Upper lobe of left lung (tissue), 6 donors: Measurements from ENCODE around the gene CEACAM19. TPM values are rescaled to one million over a fixed set of nuclear protein-coding genes. Genes with fewer than 3 reads are reported as not detected.

Experiments used
- ATAC-seq, 2 donors: fragments of 200-7000 bp; cut with Tn5 transposase; one replicate each; pipeline ENCODE4 v1.9.1; 2022; ENCODE audit warnings: mild to moderate bottlenecking in 2 of 2, moderate library complexity in 2 of 2; ENCODE audit not compliant: low FRiP score in 2 of 2
- DNase-seq, 2 donors: peaks; one replicate each; pipeline ENCODE4 v3.0.0-alpha.2; 2019 to 2020
- H3K27ac ChIP-seq, 4 donors: fragments of 200-600 bp; sonication (generic); one replicate each; pipeline ENCODE4 v1.5.1; 2016 to 2019
- H3K27me3 ChIP-seq, 4 donors: fragments of 200-600 bp; sonication (generic); one replicate each; pipeline ENCODE4 v1.5.1; 2017 to 2019
- H3K36me3 ChIP-seq, 4 donors: fragments of 200-600 bp; sonication (generic); one replicate each; pipeline ENCODE4 v1.5.1; 2016 to 2019
- H3K4me1 ChIP-seq, 4 donors: fragments of 200-600 bp; sonication (generic); one replicate each; pipeline ENCODE4 v1.5.1; 2018 to 2019
- H3K4me3 ChIP-seq, 4 donors: fragments of 200-600 bp; sonication (generic); one replicate each; pipeline ENCODE4 v1.5.1; 2017 to 2019; ENCODE audit warnings: mild to moderate bottlenecking in 2 of 4, moderate library complexity in 1 of 4
- H3K9me3 ChIP-seq, 4 donors: fragments of 200-600 bp; sonication (generic); one replicate each; pipeline ENCODE4 v1.5.1; 2018 to 2019
- EP300 ChIP-seq, 4 donors: sonication (generic); formaldehyde crosslinking; IDR thresholded peaks; one replicate each; pipeline ENCODE4 v1.5.1; 2017; ENCODE audit warnings: antibody characterized with exemption in 4 of 4, control low read depth in 2 of 4
- POLR2A ChIP-seq, 4 donors: fragments of 450-650 bp; IDR thresholded peaks; one replicate each; pipeline ENCODE4 v1.5.1; 2016 to 2017; ENCODE audit warnings: antibody characterized with exemption in 4 of 4, mild to moderate bottlenecking in 2 of 4
- POLR2AphosphoS5 ChIP-seq, 2 donors: sonication (generic); formaldehyde crosslinking; IDR thresholded peaks; one replicate each; pipeline ENCODE4 v1.5.1; 2017; ENCODE audit warnings: antibody characterized with exemption in 2 of 2
- WGBS, 2 donors: methylation state at CpG; one replicate each; pipeline ENCODE4 v1.1.5; 2017 to 2018; 5-methylcytosine and 5-hydroxymethylcytosine counted together
- total RNA-seq, 6 donors: library from RNA; depleted of rRNA in 4 of 6; stranded (reverse); fragments of >200 nt in 4 of 6; gene quantifications; one replicate each; pipeline versions ENCODE4 v1.1.0 to v1.2.1, GENCODE V29; 2016 to 2021
- TF ChIP-seq, protein P1 (sequence below), 6 experiments: fragments of 450-650 bp in 4 of 6; fragments of 200-600 bp in 2 of 6; sonication (generic) in 2 of 6; IDR thresholded peaks; one replicate each; pipeline ENCODE4 v1.5.1; 2016 to 2019; ENCODE audit warnings: antibody characterized with exemption in 6 of 6
- donor health status: DM: no; HTN: no; CAD: no; lungs with moderate emphysema.
- donor health status: DM: no; HTN: yes; CAD: no; lungs with severe emphysema.

CEACAM19 gene
- total RNA-seq, 6 donors from 2014 or later = 2.8 to 13.6 (median 7.2) TPM

DNA sequence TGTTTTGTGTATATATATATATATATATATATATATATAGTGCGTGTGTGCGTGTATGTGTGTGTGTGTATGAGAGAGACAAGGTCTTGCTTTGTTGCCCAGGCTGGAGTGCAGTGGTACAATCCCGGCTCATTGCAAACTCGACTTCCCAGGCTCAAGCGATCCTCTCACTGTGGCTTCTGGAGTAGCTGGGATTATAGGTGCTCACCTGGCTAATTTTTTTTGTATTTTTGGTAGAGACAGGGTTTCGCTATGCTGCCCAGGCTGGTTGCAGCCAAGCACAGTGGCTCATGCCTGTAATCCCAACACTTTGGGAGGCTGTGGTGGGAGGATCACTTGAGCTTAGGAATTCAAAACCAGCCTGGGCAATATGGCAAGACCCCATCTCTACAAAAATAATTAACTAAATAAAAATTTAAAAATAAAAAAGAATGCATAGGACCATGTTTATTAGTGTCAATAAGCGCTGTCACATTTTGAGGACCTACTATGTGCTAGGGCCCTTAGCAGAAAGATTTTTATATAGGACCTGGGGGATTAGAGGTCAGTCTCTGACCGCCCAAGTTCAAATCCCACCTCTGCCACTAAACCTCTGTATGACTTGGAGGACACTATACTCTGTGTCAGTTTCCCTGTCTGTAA is 25.8 kb upstream of the CEACAM19 start:
- DNase-seq (no peak), ATAC-seq (no peak)
- peak overlapping the region in 1 of 4 donors; percentile 4 for H3K4me3 ChIP-seq
- H3K27me3 ChIP-seq = no peaks in the 10 kb centered on the region
- peak overlapping the region in 2 of 4 donors; percentile 23 to 32 for H3K27ac ChIP-seq
- TF ChIP-seq, protein P1, sequence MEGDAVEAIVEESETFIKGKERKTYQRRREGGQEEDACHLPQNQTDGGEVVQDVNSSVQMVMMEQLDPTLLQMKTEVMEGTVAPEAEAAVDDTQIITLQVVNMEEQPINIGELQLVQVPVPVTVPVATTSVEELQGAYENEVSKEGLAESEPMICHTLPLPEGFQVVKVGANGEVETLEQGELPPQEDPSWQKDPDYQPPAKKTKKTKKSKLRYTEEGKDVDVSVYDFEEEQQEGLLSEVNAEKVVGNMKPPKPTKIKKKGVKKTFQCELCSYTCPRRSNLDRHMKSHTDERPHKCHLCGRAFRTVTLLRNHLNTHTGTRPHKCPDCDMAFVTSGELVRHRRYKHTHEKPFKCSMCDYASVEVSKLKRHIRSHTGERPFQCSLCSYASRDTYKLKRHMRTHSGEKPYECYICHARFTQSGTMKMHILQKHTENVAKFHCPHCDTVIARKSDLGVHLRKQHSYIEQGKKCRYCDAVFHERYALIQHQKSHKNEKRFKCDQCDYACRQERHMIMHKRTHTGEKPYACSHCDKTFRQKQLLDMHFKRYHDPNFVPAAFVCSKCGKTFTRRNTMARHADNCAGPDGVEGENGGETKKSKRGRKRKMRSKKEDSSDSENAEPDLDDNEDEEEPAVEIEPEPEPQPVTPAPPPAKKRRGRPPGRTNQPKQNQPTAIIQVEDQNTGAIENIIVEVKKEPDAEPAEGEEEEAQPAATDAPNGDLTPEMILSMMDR (IDR thresholded peaks at IDR 0.05) = no peak
- no peak for TF ChIP-seq POLR2AphosphoS5 (IDR thresholded peaks at IDR 0.05)
- no peak for TF ChIP-seq EP300 (IDR thresholded peaks at IDR 0.05)
- TF ChIP-seq POLR2A (IDR thresholded peaks at IDR 0.05) = no peak
- peaks cover 21 to 35% (median 27%) of the 10 kb centered on the region in 4 donors for H3K4me1 ChIP-seq
- WGBS, 2 donors = 83 to 86% methylated on average over 8 of the region's 8 CpGs
- H3K9me3 ChIP-seq = no peaks in the 10 kb centered on the region
- H3K36me3 ChIP-seq = peaks cover 7 to 31% (median 17%) of the 10 kb centered on the region in 4 donors

DNA sequence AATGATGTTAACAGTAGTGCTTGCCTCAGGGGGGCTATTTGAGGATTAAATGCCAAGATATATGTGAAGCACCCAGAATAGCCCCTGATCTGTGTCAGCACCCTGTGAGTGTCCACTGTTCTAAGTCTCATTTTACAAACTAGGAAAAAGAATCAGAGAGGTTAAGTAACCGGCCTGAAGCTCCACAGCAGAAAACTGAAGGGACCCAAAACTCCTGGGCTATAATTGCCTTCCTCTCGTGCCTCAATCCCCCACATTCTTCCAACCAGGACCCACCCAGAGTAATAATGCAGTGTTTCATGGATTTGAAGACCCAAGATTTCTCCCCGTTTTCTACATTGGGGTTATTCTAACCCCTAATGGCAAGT is 25.2 kb upstream of the CEACAM19 start:
- H3K36me3 ChIP-seq = peaks cover 10 to 36% (median 21%) of the 10 kb centered on the region in 4 donors
- DNase-seq = no peak
- no peak for ATAC-seq
- H3K4me1 ChIP-seq = peaks cover 21 to 35% (median 27%) of the 10 kb centered on the region in 4 donors
- no peaks in the 10 kb centered on the region for H3K9me3 ChIP-seq
- H3K27ac ChIP-seq = peak overlapping the region in 2 of 4 donors; percentile 23 to 32
- no peak for TF ChIP-seq POLR2AphosphoS5 (IDR thresholded peaks at IDR 0.05)
- TF ChIP-seq, protein P1 (IDR thresholded peaks at IDR 0.05) = no peak
- TF ChIP-seq EP300 (IDR thresholded peaks at IDR 0.05) = no peak
- TF ChIP-seq POLR2A (IDR thresholded peaks at IDR 0.05) = no peak
- H3K27me3 ChIP-seq = no peaks in the 10 kb centered on the region
- 94 to 100% methylated on average over 3 of the region's 3 CpGs for WGBS, 2 donors
- H3K4me3 ChIP-seq = no peak overlapping the region

GRCh38 chr19:44647144-44647543 is 24.1 kb upstream of the CEACAM19 start:
- Histone ChIP-seq H3K27me3 (no peaks in the 10 kb centered on the region), H3K4me3 (no peak overlapping the region), H3K9me3 (no peaks in the 10 kb centered on the region), H3K36me3 (peaks cover 15 to 47% (median 32%) of the 10 kb centered on the region in 4 donors), H3K27ac (peak overlapping the region in 2 of 4 donors; percentile 54 to 67), H3K4me1 (peaks cover 21 to 35% (median 27%) of the 10 kb centered on the region in 4 donors)
- DNase-seq (peak in 1 of 2 donors; percentile 73), ATAC-seq (no peak)
- TF ChIP-seq POLR2AphosphoS5 (IDR thresholded peaks at IDR 0.05) = no peak
- TF ChIP-seq, protein P1 (IDR thresholded peaks at IDR 0.05) = no peak
- TF ChIP-seq EP300 (IDR thresholded peaks at IDR 0.05) = no peak
- no peak for TF ChIP-seq POLR2A (IDR thresholded peaks at IDR 0.05)
- WGBS, 2 donors = 91 to 92% methylated on average over 28 to 29 of the region's 31 CpGs

- peak in 1 of 2 donors; percentile 28 for DNase-seq
These were observed 22.5 kb upstream of the CEACAM19 start for GRCh38 chr19:44648631-44649251.

More at GRCh38 chr19:44648631-44649251, 22.5 kb upstream of the CEACAM19 start:
- 71 to 74% methylated on average over 3 of the region's 3 CpGs for WGBS, 2 donors
- TF ChIP-seq POLR2AphosphoS5 (IDR thresholded peaks at IDR 0.05) = peak in 1 of 2 donors; percentile 1
- TF ChIP-seq, protein P1 (IDR thresholded peaks at IDR 0.05) = no peak
- H3K9me3 ChIP-seq = no peaks in the 10 kb centered on the region
- no peak overlapping the region for H3K4me3 ChIP-seq
- peaks cover 15 to 63% (median 46%) of the 10 kb centered on the region in 4 donors for H3K36me3 ChIP-seq
- H3K27me3 ChIP-seq = no peaks in the 10 kb centered on the region
- no peak for ATAC-seq
- peaks cover 21 to 35% (median 25%) of the 10 kb centered on the region in 4 donors for H3K4me1 ChIP-seq
- H3K27ac ChIP-seq = peak overlapping the region in 2 of 4 donors; percentile 57 to 67
